ENCODE data around the gene RNASEL. TPM values are rescaled to one million over a fixed set of nuclear protein-coding genes. Genes with fewer than 3 reads are reported as not detected.
"Not testable (repeated sequence)": the region's sequence is repeated elsewhere in the genome, so short reads cannot be mapped to it uniquely, and the experiment has no call there.

The RNASEL gene
- total and polyA plus RNA-seq, 10 donors: 5.0 to 18.1 (median 13.8) TPM

- 86 to 91% (median 88%) methylated on average over 8 to 9 of the region's 9 CpGs for WGBS, 5 donors
- TF ChIP-seq POLR2A (IDR thresholded peaks at IDR 0.05): no peak
- TF ChIP-seq POLR2AphosphoS5 (IDR thresholded peaks at IDR 0.05): no peak
- no peak for TF ChIP-seq CTCF (IDR thresholded peaks at IDR 0.05 in 8 of 11, conservative IDR thresholded peaks at IDR 0.05 in 3 of 11)
Measured at GRCh38 chr1:182634306-182635072, 45.4 kb upstream of the RNASEL start.

GRCh38 chr1:182633657-182634281, 44.7 kb upstream of the RNASEL start:
- DNase-seq: no peak
- 51 to 62% (median 56%) methylated on average over 11 of the region's 11 CpGs for WGBS, 5 donors
- intact Hi-C loops (cut with DNase I; ENCODE audit: low total_unique reads): no loop called here
- Histone ChIP-seq H3K4me1 (peaks cover 8 to 52% (median 29%) of the 10 kb centered on the region in 6 donors), H3K9me3 (no peaks in the 10 kb centered on the region), H3K36me3 (no peaks in the 10 kb centered on the region), H3K27me3 (replicated peaks in 1 of 7) (no peaks in the 10 kb centered on the region), H3K27ac (peak overlapping the region in 5 of 8 donors; percentile 9 to 62 (median 39)), H3K4me3 (no peak overlapping the region)
- TF ChIP-seq POLR2A (IDR thresholded peaks at IDR 0.05) (no peak), POLR2AphosphoS5 (IDR thresholded peaks at IDR 0.05) (peak in 2 of 3 donors; percentile 22 to 64), CTCF (IDR thresholded peaks at IDR 0.05 in 8 of 11, conservative IDR thresholded peaks at IDR 0.05 in 3 of 11) (no peak)

More at GRCh38 chr1:182634306-182635072, 45.4 kb upstream of the RNASEL start:
- Histone ChIP-seq H3K4me1 (peaks cover 8 to 46% (median 26%) of the 10 kb centered on the region in 6 donors), H3K9me3 (no peaks in the 10 kb centered on the region), H3K36me3 (no peaks in the 10 kb centered on the region), H3K27me3 (replicated peaks in 1 of 7) (no peaks in the 10 kb centered on the region), H3K27ac (peak overlapping the region in 4 of 8 donors; percentile 9 to 62 (median 46)), H3K4me3 (no peak overlapping the region)
- no peak for DNase-seq
- intact Hi-C loops (cut with DNase I; ENCODE audit: low total_unique reads): no loop called here

GRCh38 chr1:182633031-182633430, 44.0 kb upstream of the RNASEL start:
- intact Hi-C loops (cut with DNase I; ENCODE audit: low total_unique reads): no loop called here
- peaks cover 8 to 52% (median 29%) of the 10 kb centered on the region in 6 donors for H3K4me1 ChIP-seq
- TF ChIP-seq POLR2A (IDR thresholded peaks at IDR 0.05) (no peak), POLR2AphosphoS5 (IDR thresholded peaks at IDR 0.05) (no peak), CTCF (IDR thresholded peaks at IDR 0.05 in 8 of 11, conservative IDR thresholded peaks at IDR 0.05 in 3 of 11) (no peak)
- H3K27ac ChIP-seq: peak overlapping the region in 3 of 8 donors; percentile 9 to 62 (median 37)
- no peaks in the 10 kb centered on the region for H3K36me3 ChIP-seq
- no peak for DNase-seq
- no peaks in the 10 kb centered on the region for H3K27me3 ChIP-seq (replicated peaks in 1 of 7)
- H3K4me3 ChIP-seq: no peak overlapping the region
- no peaks in the 10 kb centered on the region for H3K9me3 ChIP-seq

- H3K4me1 ChIP-seq: peaks cover 8 to 52% (median 29%) of the 10 kb centered on the region in 6 donors
- H3K4me3 ChIP-seq; H3K9me3 ChIP-seq; H3K27me3 ChIP-seq (replicated peaks in 1 of 7); intact Hi-C loops (cut with DNase I; ENCODE audit: low total_unique reads); H3K36me3 ChIP-seq; DNase-seq: not testable (repeated sequence)
- H3K27ac ChIP-seq: peak overlapping the region in 1 of 8 donors; percentile 6
- 18 to 43% (median 27%) methylated on average over 12 of the region's 12 CpGs for WGBS, 5 donors
Measured at GRCh38 chr1:182632441-182632857, 43.4 kb upstream of the RNASEL start.
